Measurements from ENCODE around the gene CSNK1A1. TPM values are rescaled to one million over a fixed set of nuclear protein-coding genes. Genes with fewer than 3 reads are reported as not detected.
"Not testable (repeated sequence)": the region's sequence is repeated elsewhere in the genome, so short reads cannot be mapped to it uniquely, and the experiment has no call there.

CSNK1A1 gene
- total RNA-seq, 1 experiment from 2014 or later, result 250 TPM

- DNase-seq (ENCODE audit: low spot score), result no peak
These were observed 21.8 kb downstream of the CSNK1A1 start for GRCh38 chr5:149529463-149529862.

- DNase-seq (ENCODE audit: low spot score), result no peak
These were observed 22.8 kb downstream of the CSNK1A1 start for GRCh38 chr5:149528281-149529060.

GRCh38 chr5:149526845-149527590 is 24.2 kb downstream of the CSNK1A1 start:
- DNase-seq (ENCODE audit: low spot score), result no peak

- no peak for DNase-seq (ENCODE audit: low spot score)
These were observed 29.2 kb downstream of the CSNK1A1 start for GRCh38 chr5:149521739-149522685.

- DNase-seq (ENCODE audit: low spot score), result no peak
These were observed 31.6 kb downstream of the CSNK1A1 start for GRCh38 chr5:149519601-149520000.

- DNase-seq (ENCODE audit: low spot score), result no peak
These were observed 32.6 kb downstream of the CSNK1A1 start for GRCh38 chr5:149518620-149519019.

- no peak for DNase-seq (ENCODE audit: low spot score)
These were observed 33.6 kb downstream of the CSNK1A1 start for GRCh38 chr5:149517461-149518122.

- DNase-seq (ENCODE audit: low spot score), result no peak
These were observed 36.7 kb downstream of the CSNK1A1 start for GRCh38 chr5:149514512-149514911.

GRCh38 chr5:149513372-149513947 is 37.8 kb downstream of the CSNK1A1 start:
- not testable (repeated sequence) for DNase-seq (ENCODE audit: low spot score)

GRCh38 chr5:149510136-149510535 is 41.1 kb downstream of the CSNK1A1 start:
- no peak for DNase-seq (ENCODE audit: low spot score)

GRCh38 chr5:149504677-149505076 is 46.6 kb downstream of the CSNK1A1 start:
- DNase-seq (ENCODE audit: low spot score), result no peak

GRCh38 chr5:149503006-149503405 is 48.2 kb downstream of the CSNK1A1 start:
- DNase-seq (ENCODE audit: low spot score), result no peak

GRCh38 chr5:149500922-149501582 is 50.2 kb downstream of the CSNK1A1 start:
- DNase-seq (ENCODE audit: low spot score), result no peak

- no peak for DNase-seq (ENCODE audit: low spot score)
These were observed 52.4 kb downstream of the CSNK1A1 start for GRCh38 chr5:149498724-149499336.

GRCh38 chr5:149497357-149497756 is 53.9 kb downstream of the CSNK1A1 start:
- peak; percentile 71 for DNase-seq (ENCODE audit: low spot score)

GRCh38 chr5:149496917-149497316 is 54.3 kb downstream of the CSNK1A1 start:
- DNase-seq (ENCODE audit: low spot score), result no peak

- DNase-seq (ENCODE audit: low spot score), result no peak
These were observed 55.1 kb downstream of the CSNK1A1 start for GRCh38 chr5:149496166-149496565.

GRCh38 chr5:149495673-149496072 is 55.6 kb downstream of the CSNK1A1 start:
- no peak for DNase-seq (ENCODE audit: low spot score)

GRCh38 chr5:149493316-149493715 is 57.9 kb downstream of the CSNK1A1 start:
- DNase-seq (ENCODE audit: low spot score), result no peak

GRCh38 chr5:149492781-149493180 is 58.5 kb downstream of the CSNK1A1 start:
- DNase-seq (ENCODE audit: low spot score), result no peak
